GM15510 (cell line): ENCODE data around the gene KRT33B.

Experiments
- POLR2A ChIP-seq: IDR thresholded peaks from 3 replicates; pipeline ENCODE4 v1.6.1; 2011; ENCODE audit warnings: borderline replicate concordance; ENCODE audit not compliant: insufficient read length; ENCODE audit errors: extremely low read depth

The KRT33B gene

GRCh38 chr17:41340494-41340893 is 29.1 kb downstream of the KRT33B start:
- no peak for TF ChIP-seq POLR2A

- TF ChIP-seq POLR2A: no peak
Measured at GRCh38 chr17:41339571-41340172, 29.9 kb downstream of the KRT33B start.

- no peak for TF ChIP-seq POLR2A
Measured at GRCh38 chr17:41338961-41339485, 30.6 kb downstream of the KRT33B start.

GRCh38 chr17:41335747-41336146 is 33.9 kb downstream of the KRT33B start:
- TF ChIP-seq POLR2A: no peak

GRCh38 chr17:41334385-41335305 is 35.0 kb downstream of the KRT33B start:
- no peak for TF ChIP-seq POLR2A

GRCh38 chr17:41333836-41334235 is 35.8 kb downstream of the KRT33B start:
- TF ChIP-seq POLR2A: no peak

GRCh38 chr17:41333098-41333497 is 36.5 kb downstream of the KRT33B start:
- TF ChIP-seq POLR2A: no peak

GRCh38 chr17:41332239-41332638 is 37.4 kb downstream of the KRT33B start:
- TF ChIP-seq POLR2A: no peak

GRCh38 chr17:41331606-41332005 is 38.0 kb downstream of the KRT33B start:
- TF ChIP-seq POLR2A: no peak

- no peak for TF ChIP-seq POLR2A
Measured at GRCh38 chr17:41329279-41329948, 40.2 kb downstream of the KRT33B start.

- TF ChIP-seq POLR2A: no peak
Measured at GRCh38 chr17:41328207-41328606, 41.4 kb downstream of the KRT33B start.

GRCh38 chr17:41327411-41328120 is 42.0 kb downstream of the KRT33B start:
- TF ChIP-seq POLR2A: no peak

GRCh38 chr17:41326173-41327145 is 43.2 kb downstream of the KRT33B start:
- no peak for TF ChIP-seq POLR2A

GRCh38 chr17:41325611-41326010 is 44.0 kb downstream of the KRT33B start:
- TF ChIP-seq POLR2A: no peak

GRCh38 chr17:41325126-41325525 is 44.5 kb downstream of the KRT33B start:
- no peak for TF ChIP-seq POLR2A
